Endothelial cell of coronary artery (primary cell): ENCODE data around the gene SAMM50. TPM values are rescaled to one million over a fixed set of nuclear protein-coding genes. Genes with fewer than 3 reads are reported as not detected.

Experiments
- total RNA-seq: library from RNA; depleted of rRNA; stranded (reverse); fragments of >200 nt; gene quantifications from 2 replicates; pipeline ENCODE4 v1.2.3, GENCODE V29; 2014

Gene SAMM50
- 42.5 and 55.6 TPM in 2 replicates for total RNA-seq

DNA sequence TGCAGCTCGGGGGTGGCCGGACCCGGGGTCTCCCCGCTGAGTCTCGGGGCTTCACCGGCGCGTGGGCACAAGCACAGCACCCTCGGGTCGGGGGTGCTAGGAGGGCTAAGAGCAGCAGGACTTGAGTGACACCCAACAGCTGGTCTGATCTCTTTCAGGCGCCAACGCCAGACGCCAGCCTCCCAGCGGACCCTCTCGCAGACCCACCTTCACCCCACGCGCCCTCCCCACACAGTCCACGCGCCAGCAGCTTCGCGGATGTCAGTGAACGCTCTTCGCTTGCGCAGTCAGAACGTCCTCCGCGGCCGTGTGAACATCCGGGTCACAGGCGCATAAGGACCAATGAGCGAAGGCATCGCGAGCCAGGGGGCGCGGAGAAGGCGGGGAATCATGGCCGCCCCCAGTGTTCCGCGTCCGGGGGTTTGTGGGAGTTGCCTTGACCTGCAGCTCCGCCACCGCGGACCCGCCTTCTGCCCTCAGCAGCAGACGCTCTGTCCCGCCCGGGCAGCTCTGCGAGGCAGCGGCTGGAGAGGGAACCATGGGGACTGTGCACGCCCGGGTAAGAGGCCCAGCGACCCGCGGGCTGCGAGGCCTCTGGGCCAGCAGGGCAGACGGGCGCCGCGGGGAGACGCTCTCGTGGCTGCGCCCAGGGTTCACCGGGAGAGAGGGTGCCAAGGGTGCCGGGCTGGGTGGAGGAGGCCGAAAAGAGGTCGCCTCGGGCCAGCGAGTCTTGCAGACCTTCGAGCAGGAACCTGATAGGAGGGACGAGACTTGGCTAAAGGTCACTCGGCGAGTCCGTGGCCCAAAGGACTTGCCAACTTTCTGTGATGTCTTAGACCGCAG, at the start of gene SAMM50:
Gene SAMM50, plus strand, starts transcription at position 403 of the 843 bp plus-strand sequence. Its CDS starts 136 bp downstream, at position 539.

DNA sequence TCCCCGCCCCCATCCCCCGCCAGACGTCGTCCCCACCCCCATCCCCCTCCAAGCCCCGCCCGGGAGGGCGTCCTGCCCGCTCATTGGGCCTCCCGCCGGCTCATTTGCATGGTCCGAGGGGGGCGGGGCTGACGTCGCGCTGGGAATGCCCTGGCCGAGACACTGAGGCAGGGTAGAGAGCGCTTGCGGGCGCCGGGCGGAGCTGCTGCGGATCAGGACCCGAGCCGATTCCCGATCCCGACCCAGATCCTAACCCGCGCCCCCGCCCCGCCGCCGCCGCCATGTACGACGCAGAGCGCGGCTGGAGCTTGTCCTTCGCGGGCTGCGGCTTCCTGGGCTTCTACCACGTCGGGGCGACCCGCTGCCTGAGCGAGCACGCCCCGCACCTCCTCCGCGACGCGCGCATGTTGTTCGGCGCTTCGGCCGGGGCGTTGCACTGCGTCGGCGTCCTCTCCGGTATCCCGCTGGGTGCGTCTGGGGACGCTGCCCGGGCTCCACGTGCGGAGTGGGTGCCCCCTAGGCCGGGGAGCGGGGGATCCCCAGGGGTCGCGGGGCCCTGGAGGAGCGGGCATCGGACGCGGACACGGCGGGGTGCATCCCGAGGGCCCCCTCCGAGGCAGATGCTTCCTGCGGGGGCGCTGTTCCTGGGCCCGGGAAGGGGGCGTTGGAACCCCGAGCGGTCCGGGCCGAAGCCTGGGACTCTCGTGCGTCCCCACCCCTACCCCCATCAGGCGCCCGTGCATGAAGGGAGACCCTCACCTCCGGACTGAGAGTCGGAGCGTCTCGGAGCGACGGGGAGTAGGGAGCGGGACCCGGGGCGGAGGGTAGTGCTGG, 31.4 kb upstream of the SAMM50 start, which contains the start of gene PNPLA3:
Gene PNPLA3, plus strand, starts transcription at position 175 of the 834 bp plus-strand sequence. Its CDS starts 107 bp downstream, at position 282.

DNA sequence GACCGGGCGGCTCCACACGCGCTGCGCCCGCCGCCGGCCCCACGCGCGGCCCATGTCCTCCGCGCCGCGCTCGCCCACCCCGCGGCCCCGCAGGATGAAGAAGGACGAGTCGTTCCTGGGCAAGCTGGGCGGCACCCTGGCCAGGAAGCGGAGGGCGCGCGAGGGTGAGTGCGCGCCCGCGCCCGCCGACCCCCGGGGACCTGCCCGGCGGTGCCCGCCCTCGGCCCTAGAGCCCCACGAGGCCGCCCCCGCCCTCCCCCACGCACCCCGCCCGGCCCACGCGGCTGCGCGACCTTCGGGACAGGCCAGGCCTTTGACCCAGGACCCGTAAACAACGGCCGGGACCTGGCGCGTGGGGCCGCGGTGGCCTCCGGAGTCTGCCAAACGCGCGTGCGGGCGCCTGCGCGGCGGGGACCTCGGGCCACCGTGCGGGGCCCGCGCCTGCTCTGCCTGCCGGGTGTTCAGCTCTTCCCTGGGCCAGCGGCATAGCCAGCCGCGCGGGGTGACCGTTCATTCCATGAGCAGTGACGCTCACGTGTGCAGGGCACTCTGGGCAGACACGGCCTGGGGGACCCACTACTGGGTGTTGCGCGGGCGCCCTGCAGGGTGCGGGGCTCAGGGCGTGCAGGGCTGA, 69.2 kb downstream of the SAMM50 start, which contains the start of gene PARVB:
Gene PARVB, plus strand, starts transcription at position 15 of the 634 bp plus-strand sequence. Its CDS starts 38 bp downstream, at position 53.

Other genes starting within 250 kb of the SAMM50 start
- gene EFCAB6, start 143.1 kb upstream of the SAMM50 start, total RNA-seq: 0.19 and 0.45 TPM in 2 replicates
- 0.09 and 0.63 TPM in 2 replicates for gene SULT4A1, start 92.9 kb upstream of the SAMM50 start, total RNA-seq
- not detected in 2 replicates for gene PNPLA5, start 63.4 kb upstream of the SAMM50 start, total RNA-seq
- gene PNPLA3, start 31.6 kb upstream of the SAMM50 start, total RNA-seq: 0.27 and 0.85 TPM in 2 replicates
- 88.2 and 109 TPM in 2 replicates for gene PARVB, start 68.9 kb downstream of the SAMM50 start, total RNA-seq
- under 0.01 and 0.28 TPM in 2 replicates for gene PARVG, start 225.5 kb downstream of the SAMM50 start, total RNA-seq